Measurements from ENCODE around the gene MICOS13. TPM values are rescaled to one million over a fixed set of nuclear protein-coding genes. Genes with fewer than 3 reads are reported as not detected.

The MICOS13 gene
- total RNA-seq, 2 donors from 2014 or later = 42.8 to 54.2 TPM

- intact Hi-C loops (cut with DNase I) = no loop called here
- no peak for DNase-seq (ENCODE audit: low spot score)
- Histone ChIP-seq H3K27me3 (replicated peaks; ENCODE audit: insufficient read depth) (no peaks in the 10 kb centered on the region), H3K9me3 (no peaks in the 10 kb centered on the region), H3K4me1 (replicated peaks) (no peaks in the 10 kb centered on the region), H3K4me3 (no peak overlapping the region), H3K36me3 (peaks cover 33 to 37% of the 10 kb centered on the region in 2 donors), H3K27ac (no peak overlapping the region)
- WGBS = 85% methylated on average over 10 of the region's 10 CpGs
- TF ChIP-seq POLR2A (IDR thresholded peaks at IDR 0.05) (no peak), POLR2AphosphoS5 (IDR thresholded peaks at IDR 0.05) (no peak)
- TF ChIP-seq, protein P1, sequence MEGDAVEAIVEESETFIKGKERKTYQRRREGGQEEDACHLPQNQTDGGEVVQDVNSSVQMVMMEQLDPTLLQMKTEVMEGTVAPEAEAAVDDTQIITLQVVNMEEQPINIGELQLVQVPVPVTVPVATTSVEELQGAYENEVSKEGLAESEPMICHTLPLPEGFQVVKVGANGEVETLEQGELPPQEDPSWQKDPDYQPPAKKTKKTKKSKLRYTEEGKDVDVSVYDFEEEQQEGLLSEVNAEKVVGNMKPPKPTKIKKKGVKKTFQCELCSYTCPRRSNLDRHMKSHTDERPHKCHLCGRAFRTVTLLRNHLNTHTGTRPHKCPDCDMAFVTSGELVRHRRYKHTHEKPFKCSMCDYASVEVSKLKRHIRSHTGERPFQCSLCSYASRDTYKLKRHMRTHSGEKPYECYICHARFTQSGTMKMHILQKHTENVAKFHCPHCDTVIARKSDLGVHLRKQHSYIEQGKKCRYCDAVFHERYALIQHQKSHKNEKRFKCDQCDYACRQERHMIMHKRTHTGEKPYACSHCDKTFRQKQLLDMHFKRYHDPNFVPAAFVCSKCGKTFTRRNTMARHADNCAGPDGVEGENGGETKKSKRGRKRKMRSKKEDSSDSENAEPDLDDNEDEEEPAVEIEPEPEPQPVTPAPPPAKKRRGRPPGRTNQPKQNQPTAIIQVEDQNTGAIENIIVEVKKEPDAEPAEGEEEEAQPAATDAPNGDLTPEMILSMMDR (IDR thresholded peaks at IDR 0.05) = no peak
Measured at GRCh38 chr19:5652261-5652660, 28.1 kb downstream of the MICOS13 start.

DNA sequence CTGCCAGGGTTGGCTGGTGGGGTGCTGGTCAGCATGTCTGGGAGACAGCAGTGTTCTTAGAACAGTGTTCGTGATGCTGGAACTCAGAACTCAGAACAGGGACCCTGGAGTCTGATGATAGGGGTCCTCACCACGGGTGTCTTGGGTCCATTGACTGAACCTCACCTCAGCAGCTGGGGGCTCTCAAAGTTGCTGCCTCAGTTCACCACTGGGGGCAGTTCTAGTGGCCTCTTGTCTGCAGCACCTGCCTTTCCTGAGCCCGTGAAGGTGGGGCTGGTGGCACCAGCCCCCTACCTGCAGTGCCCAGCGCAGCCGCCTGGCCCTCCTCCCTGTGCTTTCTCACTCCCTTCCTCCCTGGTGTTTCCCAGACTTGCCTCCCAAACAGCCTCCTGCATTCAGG lies 29.0 kb downstream of the MICOS13 start:
- TF ChIP-seq POLR2AphosphoS5 (IDR thresholded peaks at IDR 0.05) (no peak), POLR2A (IDR thresholded peaks at IDR 0.05) (no peak)
- TF ChIP-seq, protein P1 (IDR thresholded peaks at IDR 0.05) = no peak
- H3K27ac ChIP-seq = no peak overlapping the region
- H3K9me3 ChIP-seq = no peaks in the 10 kb centered on the region
- WGBS = 90% methylated on average over 5 of the region's 5 CpGs
- H3K4me3 ChIP-seq = no peak overlapping the region
- no peak for DNase-seq (ENCODE audit: low spot score)
- no peaks in the 10 kb centered on the region for H3K27me3 ChIP-seq (replicated peaks; ENCODE audit: insufficient read depth)
- intact Hi-C loops (cut with DNase I) = no loop called here
- no peaks in the 10 kb centered on the region for H3K4me1 ChIP-seq (replicated peaks)
- H3K36me3 ChIP-seq = peaks cover 39 to 41% of the 10 kb centered on the region in 2 donors

DNA sequence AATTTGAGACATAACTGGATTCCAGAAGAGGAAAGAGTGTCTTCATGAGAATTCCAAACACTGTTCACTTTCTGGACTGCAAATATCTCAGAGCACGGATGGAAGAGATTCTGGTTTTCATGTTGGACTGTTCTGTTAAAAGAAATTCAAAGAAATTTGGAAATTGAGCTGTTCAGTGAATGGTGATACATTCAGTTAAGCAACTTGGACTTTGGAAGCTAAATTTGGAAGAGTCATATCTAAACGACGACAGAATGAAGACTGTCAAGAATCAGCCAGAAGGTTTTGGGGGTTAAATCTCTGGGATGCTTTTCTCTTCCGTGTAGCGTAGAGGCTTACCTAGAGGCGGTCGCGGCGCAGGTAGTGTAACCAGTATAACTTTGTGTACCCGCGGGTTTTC lies 31.9 kb downstream of the MICOS13 start:
- DNase-seq (ENCODE audit: low spot score) = no peak
- H3K9me3 ChIP-seq = no peaks in the 10 kb centered on the region
- H3K36me3 ChIP-seq = peaks cover 29 to 32% of the 10 kb centered on the region in 2 donors
- WGBS = 92% methylated on average over 11 of the region's 11 CpGs
- TF ChIP-seq, protein P1 (IDR thresholded peaks at IDR 0.05) = no peak
- TF ChIP-seq POLR2AphosphoS5 (IDR thresholded peaks at IDR 0.05) (no peak), POLR2A (IDR thresholded peaks at IDR 0.05) (no peak)
- no peaks in the 10 kb centered on the region for H3K27me3 ChIP-seq (replicated peaks; ENCODE audit: insufficient read depth)
- H3K4me3 ChIP-seq = no peak overlapping the region
- H3K27ac ChIP-seq = no peak overlapping the region
- H3K4me1 ChIP-seq (replicated peaks) = peaks cover 4% of the 10 kb centered on the region
- intact Hi-C loops (cut with DNase I) = no loop called here

- Histone ChIP-seq H3K4me3 (no peak overlapping the region), H3K9me3 (no peaks in the 10 kb centered on the region), H3K27ac (no peak overlapping the region), H3K4me1 (replicated peaks) (peaks cover 4% of the 10 kb centered on the region), H3K36me3 (peaks cover 14 to 15% of the 10 kb centered on the region in 2 donors), H3K27me3 (replicated peaks; ENCODE audit: insufficient read depth) (no peaks in the 10 kb centered on the region)
- DNase-seq (ENCODE audit: low spot score) = no peak
- TF ChIP-seq, protein P1 (IDR thresholded peaks at IDR 0.05) = no peak
- TF ChIP-seq POLR2A (IDR thresholded peaks at IDR 0.05) = no peak
- TF ChIP-seq POLR2AphosphoS5 (IDR thresholded peaks at IDR 0.05) = no peak
- 87% methylated on average over 4 of the region's 4 CpGs for WGBS
- intact Hi-C loops (cut with DNase I) = no loop called here
Measured at GRCh38 chr19:5646703-5647102, 33.6 kb downstream of the MICOS13 start.

GRCh38 chr19:5645409-5645808 lies 34.9 kb downstream of the MICOS13 start:
- no peak for DNase-seq (ENCODE audit: low spot score)
- Histone ChIP-seq H3K4me1 (replicated peaks) (peaks cover 4% of the 10 kb centered on the region), H3K36me3 (peaks cover 4 to 14% of the 10 kb centered on the region in 2 donors), H3K9me3 (no peaks in the 10 kb centered on the region), H3K4me3 (no peak overlapping the region), H3K27me3 (replicated peaks; ENCODE audit: insufficient read depth) (no peaks in the 10 kb centered on the region), H3K27ac (no peak overlapping the region)
- no peak for TF ChIP-seq POLR2A (IDR thresholded peaks at IDR 0.05)
- TF ChIP-seq, protein P1 (IDR thresholded peaks at IDR 0.05) = no peak
- no peak for TF ChIP-seq POLR2AphosphoS5 (IDR thresholded peaks at IDR 0.05)
- WGBS = 61% methylated on average over 5 of the region's 5 CpGs
- intact Hi-C loops (cut with DNase I) = no loop called here

Measured in prostate gland (tissue), 2 donors.